GM12872 (cell line): ENCODE results near the gene DTNB.

Experiments
- TF ChIP-seq, protein P1 (sequence below): IDR thresholded peaks from 3 replicates; pipeline ENCODE4 v1.5.1; 2011; ENCODE audit warnings: low read depth, mild to moderate bottlenecking, low read length, moderate library complexity; ENCODE audit not compliant: insufficient read depth

The DTNB gene

DNA sequence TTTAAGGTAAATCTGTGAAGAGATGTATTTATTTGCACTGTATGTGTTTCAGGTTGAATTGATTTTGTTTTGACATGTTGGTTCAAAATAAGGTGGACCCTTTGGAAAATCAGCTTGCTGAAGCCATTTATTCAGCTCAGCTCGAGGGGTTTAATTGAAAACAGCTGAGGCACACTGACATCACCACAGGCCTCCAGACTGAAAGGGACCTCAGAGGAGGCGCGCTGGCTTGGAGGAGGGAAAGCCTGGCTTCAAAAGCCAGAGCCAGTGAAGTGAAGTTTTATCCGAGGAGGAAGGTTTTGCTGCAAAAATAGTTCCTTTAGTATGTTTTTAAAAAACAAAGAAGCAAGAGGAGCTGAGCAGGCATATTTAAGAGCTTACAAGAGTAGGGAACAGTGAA lies 304.7 kb downstream of the DTNB start:
- TF ChIP-seq, protein P1, sequence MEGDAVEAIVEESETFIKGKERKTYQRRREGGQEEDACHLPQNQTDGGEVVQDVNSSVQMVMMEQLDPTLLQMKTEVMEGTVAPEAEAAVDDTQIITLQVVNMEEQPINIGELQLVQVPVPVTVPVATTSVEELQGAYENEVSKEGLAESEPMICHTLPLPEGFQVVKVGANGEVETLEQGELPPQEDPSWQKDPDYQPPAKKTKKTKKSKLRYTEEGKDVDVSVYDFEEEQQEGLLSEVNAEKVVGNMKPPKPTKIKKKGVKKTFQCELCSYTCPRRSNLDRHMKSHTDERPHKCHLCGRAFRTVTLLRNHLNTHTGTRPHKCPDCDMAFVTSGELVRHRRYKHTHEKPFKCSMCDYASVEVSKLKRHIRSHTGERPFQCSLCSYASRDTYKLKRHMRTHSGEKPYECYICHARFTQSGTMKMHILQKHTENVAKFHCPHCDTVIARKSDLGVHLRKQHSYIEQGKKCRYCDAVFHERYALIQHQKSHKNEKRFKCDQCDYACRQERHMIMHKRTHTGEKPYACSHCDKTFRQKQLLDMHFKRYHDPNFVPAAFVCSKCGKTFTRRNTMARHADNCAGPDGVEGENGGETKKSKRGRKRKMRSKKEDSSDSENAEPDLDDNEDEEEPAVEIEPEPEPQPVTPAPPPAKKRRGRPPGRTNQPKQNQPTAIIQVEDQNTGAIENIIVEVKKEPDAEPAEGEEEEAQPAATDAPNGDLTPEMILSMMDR, result no peak

DNA sequence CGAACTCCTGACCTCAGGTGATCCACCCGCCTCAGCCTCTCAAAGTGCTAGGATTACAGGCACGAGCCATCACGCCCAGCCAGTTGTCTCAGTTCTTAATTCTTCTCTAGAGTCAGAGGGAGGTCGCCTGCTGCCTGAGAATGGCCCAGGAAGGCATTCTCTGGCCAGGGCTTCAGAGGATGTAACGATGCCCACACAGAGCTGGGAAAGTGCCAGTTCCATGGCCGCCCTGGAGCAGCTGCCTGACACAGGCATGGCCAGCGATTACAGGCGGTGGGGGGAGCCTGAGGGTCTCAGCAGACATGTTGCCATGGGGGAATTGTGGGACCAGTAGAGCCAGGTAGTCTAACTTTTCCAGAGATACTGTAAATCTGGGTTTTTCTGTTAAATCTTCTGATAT lies 306.1 kb downstream of the DTNB start:
- TF ChIP-seq, protein P1, result no peak

DNA sequence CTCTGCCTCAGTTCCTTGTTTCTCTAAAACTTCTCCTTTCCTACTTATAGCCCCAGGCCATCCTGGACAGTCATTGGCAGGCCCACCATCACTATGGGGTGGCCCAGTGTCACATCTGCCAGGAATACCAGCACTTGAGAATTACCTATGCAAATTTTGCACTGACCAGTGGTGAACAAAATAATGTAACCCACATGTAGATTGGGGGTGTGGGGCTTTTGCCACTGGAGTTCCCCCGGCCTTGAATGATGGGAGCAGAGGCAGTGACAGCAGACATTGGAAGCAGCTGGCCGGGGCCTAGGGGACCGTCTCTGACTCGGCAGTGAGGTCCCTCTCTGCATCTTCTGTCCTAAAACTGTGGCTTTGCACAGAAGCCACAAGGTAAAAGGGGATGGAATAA lies 306.7 kb downstream of the DTNB start:
- TF ChIP-seq, protein P1, result no peak

DNA sequence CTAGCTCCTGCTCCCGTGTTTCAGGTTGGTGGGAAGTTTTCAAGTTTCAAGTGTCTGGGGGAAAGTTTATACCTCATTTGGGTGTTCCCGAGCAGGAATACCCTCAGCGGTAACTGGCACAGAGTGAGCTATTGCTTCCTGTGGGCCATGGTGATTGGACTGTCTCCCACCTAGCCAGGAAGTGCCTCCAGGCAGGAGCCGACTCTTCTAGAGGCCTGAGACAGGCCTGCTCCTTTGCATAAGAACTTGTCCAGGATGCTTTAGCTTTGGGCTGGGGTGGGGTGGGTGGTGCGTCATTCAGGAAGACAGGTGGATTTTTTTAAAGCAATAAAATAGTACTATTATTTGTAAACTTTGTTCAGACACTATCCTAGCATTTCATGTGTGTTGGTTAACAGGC lies 308.1 kb downstream of the DTNB start:
- TF ChIP-seq, protein P1, result no peak

DNA sequence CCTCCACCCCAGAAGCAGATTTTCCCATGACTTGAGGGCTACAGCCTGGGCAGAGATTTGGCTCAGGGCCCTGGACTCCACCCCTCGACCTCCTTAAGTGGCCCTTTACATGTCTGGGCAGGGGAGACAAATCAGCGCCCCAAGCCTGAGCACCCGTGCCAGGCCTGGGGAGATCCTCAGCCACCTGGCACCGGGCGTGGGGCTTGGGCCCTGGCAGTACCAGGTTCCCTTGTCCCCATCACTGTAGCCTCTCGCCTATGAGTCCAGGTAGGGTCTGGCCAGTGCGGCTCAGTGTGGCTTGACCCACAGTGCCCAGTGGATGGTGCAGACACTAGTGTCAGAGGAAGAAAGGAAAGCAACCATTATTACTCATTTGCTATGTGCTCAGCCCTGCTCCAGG lies 309.6 kb downstream of the DTNB start:
- TF ChIP-seq, protein P1, result no peak

DNA sequence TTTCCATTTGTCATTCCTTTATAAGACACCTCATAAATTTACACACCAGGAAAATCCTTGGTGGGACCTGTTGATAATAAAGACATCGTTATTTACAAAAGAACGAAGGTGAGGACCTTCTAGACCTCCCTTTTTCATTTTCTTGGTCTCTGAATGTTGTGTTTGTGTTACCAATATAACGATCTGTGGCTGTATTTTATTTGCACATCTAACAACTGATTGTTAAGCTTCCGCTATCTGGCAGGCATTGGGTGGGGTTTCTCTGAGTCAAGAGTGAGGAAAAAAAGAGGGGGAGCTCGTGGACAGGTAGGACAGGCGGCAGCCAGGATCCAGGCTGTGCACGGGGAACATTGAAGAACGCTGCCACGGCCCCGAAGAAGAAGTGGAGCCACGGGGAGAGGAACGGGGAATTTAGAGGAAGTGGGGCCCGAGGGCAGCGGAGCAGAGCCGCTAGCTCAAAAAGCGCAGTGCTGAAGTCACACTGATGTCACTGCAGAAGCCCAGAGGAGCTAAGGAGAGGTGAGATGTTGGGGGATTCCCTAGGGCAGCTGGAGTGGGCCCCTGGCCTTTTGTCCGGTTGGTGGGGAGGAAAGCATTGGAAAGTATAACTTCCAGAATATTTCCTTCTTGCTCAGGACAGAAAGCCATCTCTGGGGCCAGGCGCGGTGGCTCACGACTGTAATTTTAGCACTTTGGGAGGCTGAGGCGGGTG lies 310.8 kb downstream of the DTNB start:
- TF ChIP-seq, protein P1, result no peak

DNA sequence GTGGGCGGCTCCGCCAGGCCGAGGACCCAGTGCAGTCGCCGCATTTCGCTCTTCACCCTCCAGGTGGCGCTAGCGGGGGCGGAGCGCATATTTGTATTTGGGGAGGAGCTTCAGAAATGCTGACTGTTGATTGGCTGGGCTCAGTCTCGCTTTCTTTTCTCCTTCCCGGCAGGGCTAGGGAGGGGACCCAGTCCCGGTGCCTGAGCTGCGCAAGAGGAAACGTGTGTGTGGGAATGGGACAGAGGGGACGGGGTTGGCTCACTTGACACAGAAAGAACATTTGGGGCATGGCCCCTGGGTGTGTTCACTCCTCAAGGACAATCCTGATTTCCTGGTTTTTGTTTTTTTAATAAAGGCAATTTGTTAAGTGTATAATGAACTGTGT lies 311.3 kb downstream of the DTNB start:
- TF ChIP-seq, protein P1, result peak; percentile 97
